Liver (tissue), 3 donors: ENCODE data around the gene TMEM179.

ENCODE experiments used
- GABPA ChIP-seq, 2 donors: IDR thresholded peaks in 1 of 2; conservative IDR thresholded peaks in 1 of 2; 2 replicates each; pipeline ENCODE4 v1.6.1; 2016; ENCODE audit warnings: antibody characterized with exemption in 2 of 2, mild to moderate bottlenecking in 1 of 2, moderate library complexity in 1 of 2
- RAD21 ChIP-seq, 2 donors: IDR thresholded peaks; 2 replicates each; pipeline ENCODE4 v1.6.1; 2016; ENCODE audit warnings: antibody characterized with exemption in 2 of 2, mild to moderate bottlenecking in 2 of 2
- TAF1 ChIP-seq: conservative IDR thresholded peaks from 2 replicates; pipeline ENCODE4 v1.6.1; 2016; ENCODE audit warnings: antibody characterized with exemption, mild to moderate bottlenecking
- YY1 ChIP-seq: IDR thresholded peaks from 2 replicates; pipeline ENCODE4 v1.6.1; 2016; ENCODE audit warnings: antibody characterized with exemption, mild to moderate bottlenecking
- TF ChIP-seq, protein P1 (sequence below): fragments of 150-350 bp; IDR thresholded peaks from 2 replicates; pipeline ENCODE4 v1.5.1; 2017; ENCODE audit warnings: improper control_type of control experiment, low read depth, low read length; ENCODE audit not compliant: missing input control
- donor health status: healthy.
- donor health status: healthy.

DNA sequence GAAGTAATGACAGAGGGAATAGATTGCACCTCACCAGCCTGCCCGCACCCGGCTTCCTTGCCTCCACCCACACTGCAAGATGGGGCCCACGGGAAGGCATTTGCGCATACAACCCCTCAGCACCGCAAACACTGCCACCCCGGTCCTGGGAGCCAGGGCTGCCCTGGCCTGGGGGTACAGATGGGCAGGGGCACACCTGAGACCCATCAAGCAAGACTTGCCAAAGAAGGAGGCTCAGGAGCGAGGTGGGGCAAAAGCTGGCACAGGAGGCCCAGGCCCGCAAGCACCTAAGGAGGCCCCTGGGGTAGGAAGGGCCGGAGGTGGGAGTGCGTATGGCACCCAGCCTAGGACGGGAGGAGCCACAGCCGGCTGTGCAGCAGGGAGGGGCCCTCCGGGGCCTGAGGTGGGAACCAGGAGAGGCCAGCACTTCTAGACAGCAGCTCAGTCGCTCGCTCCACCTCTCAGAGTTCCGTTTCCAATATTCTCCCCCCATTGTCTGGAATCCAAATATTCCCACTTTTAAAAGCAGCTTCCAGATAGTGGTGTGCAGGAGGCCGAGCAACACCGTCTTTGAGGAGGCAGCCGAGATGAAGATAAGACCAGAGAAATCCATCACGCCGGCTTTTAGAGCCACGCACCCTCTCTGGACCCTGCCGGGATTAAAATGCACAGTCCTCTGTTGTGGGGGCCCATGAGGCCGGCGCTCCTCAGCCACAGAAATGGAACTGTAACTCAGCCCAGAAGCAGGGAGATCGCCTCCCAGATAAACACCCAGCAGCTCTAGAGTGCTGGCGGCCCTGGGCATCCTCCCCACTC lies 37.2 kb downstream of the TMEM179 start:
- TF ChIP-seq, protein P1, sequence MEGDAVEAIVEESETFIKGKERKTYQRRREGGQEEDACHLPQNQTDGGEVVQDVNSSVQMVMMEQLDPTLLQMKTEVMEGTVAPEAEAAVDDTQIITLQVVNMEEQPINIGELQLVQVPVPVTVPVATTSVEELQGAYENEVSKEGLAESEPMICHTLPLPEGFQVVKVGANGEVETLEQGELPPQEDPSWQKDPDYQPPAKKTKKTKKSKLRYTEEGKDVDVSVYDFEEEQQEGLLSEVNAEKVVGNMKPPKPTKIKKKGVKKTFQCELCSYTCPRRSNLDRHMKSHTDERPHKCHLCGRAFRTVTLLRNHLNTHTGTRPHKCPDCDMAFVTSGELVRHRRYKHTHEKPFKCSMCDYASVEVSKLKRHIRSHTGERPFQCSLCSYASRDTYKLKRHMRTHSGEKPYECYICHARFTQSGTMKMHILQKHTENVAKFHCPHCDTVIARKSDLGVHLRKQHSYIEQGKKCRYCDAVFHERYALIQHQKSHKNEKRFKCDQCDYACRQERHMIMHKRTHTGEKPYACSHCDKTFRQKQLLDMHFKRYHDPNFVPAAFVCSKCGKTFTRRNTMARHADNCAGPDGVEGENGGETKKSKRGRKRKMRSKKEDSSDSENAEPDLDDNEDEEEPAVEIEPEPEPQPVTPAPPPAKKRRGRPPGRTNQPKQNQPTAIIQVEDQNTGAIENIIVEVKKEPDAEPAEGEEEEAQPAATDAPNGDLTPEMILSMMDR = no peak
- TF ChIP-seq RAD21 (IDR thresholded peaks at IDR 0.05) (no peak), YY1 (no peak), TAF1 (no peak), GABPA (IDR thresholded peaks at IDR 0.05 in 1 of 2, conservative IDR thresholded peaks at IDR 0.05 in 1 of 2) (no peak)
